ENCODE measurements around the gene LDLRAD3. TPM values are rescaled to one million over a fixed set of nuclear protein-coding genes. Genes with fewer than 3 reads are reported as not detected.

LDLRAD3 gene
- total RNA-seq, 1 experiment from 2014 or later, result 28.1 TPM

DNA sequence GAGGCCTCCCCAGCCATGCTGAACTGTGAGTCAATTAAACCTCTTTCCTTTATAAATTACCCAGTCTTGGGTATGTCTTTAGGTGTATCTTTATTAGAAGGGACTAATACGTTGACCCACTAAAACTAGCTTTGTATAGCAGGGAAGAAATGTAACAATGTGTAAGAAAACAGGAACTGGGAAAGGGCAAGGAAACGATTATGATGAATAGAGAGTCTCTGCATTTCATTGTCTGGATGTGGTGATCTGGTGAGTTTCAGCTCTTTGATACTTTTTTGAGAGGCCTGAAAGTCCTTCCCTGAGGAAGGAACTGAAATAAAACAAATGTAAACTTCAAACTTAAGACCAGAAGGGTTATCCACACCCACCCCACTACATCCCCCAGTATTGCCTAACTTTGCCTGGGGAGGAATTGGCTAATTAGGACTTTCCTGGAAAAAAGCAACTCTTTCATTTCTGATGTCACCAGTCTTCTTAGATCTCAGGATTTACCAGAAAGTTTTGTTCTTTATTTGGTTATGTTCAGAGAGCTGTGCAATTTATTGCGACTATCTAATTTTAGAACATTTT is 119.0 kb downstream of the LDLRAD3 start:
- no peak for DNase-seq (ENCODE audit: low read depth, low spot score)
- Histone ChIP-seq H3K4me3 (ENCODE audit: low read depth in 2 of 2, low read length in 2 of 2) (no peak overlapping the region), H3K9me3 (ENCODE audit: control insufficient read depth, insufficient read depth, low read depth, low read length) (no peaks in the 10 kb centered on the region; the same call in 1 of the 2 replicates), H3K27ac (ENCODE audit: low read length) (no peak overlapping the region), H3K4me1 (ENCODE audit: control insufficient read depth, insufficient read depth, low read length) (no peaks in the 10 kb centered on the region), H3K27me3 (ENCODE audit: control insufficient read depth, insufficient read depth, low read length) (no peaks in the 10 kb centered on the region), H3K36me3 (ENCODE audit: control insufficient read depth, insufficient read depth, low read length) (no peaks in the 10 kb centered on the region)
- intact Hi-C loops (cut with micrococcal nuclease; ENCODE audit: unreplicated experiment) (no loop called here), in situ Hi-C loops (cut with HindIII; ENCODE audit: low pct_unique_long_range_greater_than_20kb, low sequenced_read_pairs) (no loop called here)
- no TSS peak for BruUV-seq (replicated peaks)
- ATAC-seq, result no peak
- TF ChIP-seq, protein P1, sequence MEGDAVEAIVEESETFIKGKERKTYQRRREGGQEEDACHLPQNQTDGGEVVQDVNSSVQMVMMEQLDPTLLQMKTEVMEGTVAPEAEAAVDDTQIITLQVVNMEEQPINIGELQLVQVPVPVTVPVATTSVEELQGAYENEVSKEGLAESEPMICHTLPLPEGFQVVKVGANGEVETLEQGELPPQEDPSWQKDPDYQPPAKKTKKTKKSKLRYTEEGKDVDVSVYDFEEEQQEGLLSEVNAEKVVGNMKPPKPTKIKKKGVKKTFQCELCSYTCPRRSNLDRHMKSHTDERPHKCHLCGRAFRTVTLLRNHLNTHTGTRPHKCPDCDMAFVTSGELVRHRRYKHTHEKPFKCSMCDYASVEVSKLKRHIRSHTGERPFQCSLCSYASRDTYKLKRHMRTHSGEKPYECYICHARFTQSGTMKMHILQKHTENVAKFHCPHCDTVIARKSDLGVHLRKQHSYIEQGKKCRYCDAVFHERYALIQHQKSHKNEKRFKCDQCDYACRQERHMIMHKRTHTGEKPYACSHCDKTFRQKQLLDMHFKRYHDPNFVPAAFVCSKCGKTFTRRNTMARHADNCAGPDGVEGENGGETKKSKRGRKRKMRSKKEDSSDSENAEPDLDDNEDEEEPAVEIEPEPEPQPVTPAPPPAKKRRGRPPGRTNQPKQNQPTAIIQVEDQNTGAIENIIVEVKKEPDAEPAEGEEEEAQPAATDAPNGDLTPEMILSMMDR (IDR thresholded peaks at IDR 0.05), result no peak
- TF ChIP-seq TCF7L2 (IDR thresholded peaks at IDR 0.05; ENCODE audit: low read depth, low read length) (no peak), SIN3A (IDR thresholded peaks at IDR 0.05; ENCODE audit: borderline replicate concordance, insufficient read depth, low read depth, low read length) (no peak), REST (IDR thresholded peaks at IDR 0.05; ENCODE audit: insufficient read depth in 1 of 2, low read depth in 2 of 2, low read length in 1 of 2) (no peak), POLR2AphosphoS5 (IDR thresholded peaks at IDR 0.05; ENCODE audit: low read depth, low read length) (no peak)
- CTCF ChIA-PET, result no interaction called here
- POLR2A ChIA-PET, result no interaction called here

DNA sequence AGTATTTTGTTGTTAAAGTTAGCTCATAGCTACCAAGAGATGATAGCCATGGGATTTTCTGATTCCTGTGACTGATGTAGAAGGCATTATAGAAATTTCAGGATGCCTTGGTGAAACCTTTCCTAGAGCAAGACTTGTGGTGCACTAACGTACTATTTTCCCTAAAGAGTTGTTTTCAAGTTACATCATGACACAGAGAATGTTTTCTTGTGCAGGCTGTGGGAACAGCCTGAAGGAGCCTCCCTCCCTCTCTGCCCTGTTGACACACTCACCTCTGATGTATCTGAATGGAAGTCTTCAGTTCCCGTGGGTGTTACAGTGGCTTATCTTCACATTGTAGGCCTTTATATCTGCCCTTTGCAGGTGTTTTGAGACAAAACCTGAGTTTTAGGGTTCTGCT is 121.6 kb downstream of the LDLRAD3 start:
- no TSS peak for BruUV-seq (replicated peaks)
- Histone ChIP-seq H3K27me3 (ENCODE audit: control insufficient read depth, insufficient read depth, low read length) (no peaks in the 10 kb centered on the region), H3K9me3 (ENCODE audit: control insufficient read depth, insufficient read depth, low read depth, low read length) (no peaks in the 10 kb centered on the region; the same call in 1 of the 2 replicates), H3K36me3 (ENCODE audit: control insufficient read depth, insufficient read depth, low read length) (no peaks in the 10 kb centered on the region), H3K4me1 (ENCODE audit: control insufficient read depth, insufficient read depth, low read length) (no peaks in the 10 kb centered on the region), H3K4me3 (ENCODE audit: low read depth in 2 of 2, low read length in 2 of 2) (no peak overlapping the region), H3K27ac (ENCODE audit: low read length) (no peak overlapping the region)
- no peak for DNase-seq (ENCODE audit: low read depth, low spot score)
- CTCF ChIA-PET, result no interaction called here
- intact Hi-C loops (cut with micrococcal nuclease; ENCODE audit: unreplicated experiment) (no loop called here), in situ Hi-C loops (cut with HindIII; ENCODE audit: low pct_unique_long_range_greater_than_20kb, low sequenced_read_pairs) (no loop called here)
- TF ChIP-seq, protein P1 (IDR thresholded peaks at IDR 0.05), result no peak
- no peak for TF ChIP-seq POLR2AphosphoS5 (IDR thresholded peaks at IDR 0.05; ENCODE audit: low read depth, low read length)
- TF ChIP-seq TCF7L2 (IDR thresholded peaks at IDR 0.05; ENCODE audit: low read depth, low read length), result no peak
- no peak for TF ChIP-seq REST (IDR thresholded peaks at IDR 0.05; ENCODE audit: insufficient read depth in 1 of 2, low read depth in 2 of 2, low read length in 1 of 2)
- TF ChIP-seq SIN3A (IDR thresholded peaks at IDR 0.05; ENCODE audit: borderline replicate concordance, insufficient read depth, low read depth, low read length), result no peak
- POLR2A ChIA-PET, result interaction anchor here (0.7 kb wide), 1 partner anchor 686 kb away, joined by 3 read pairs; no protein-coding TSS in a partner anchor
- no peak for ATAC-seq

Measured in Panc1 (cell line).